Stimulated activated CD8-positive, alpha-beta memory T cell treated with anti-CD3 and anti-CD28 coated beads, Interleukin-12 subunit alpha, Interleukin-12 subunit beta, amount 100 ng/mL, for 4 hours (primary cell): ENCODE data around the gene RBM20.

Experiments used
- DNase-seq: peaks from one replicate; pipeline ENCODE4 v3.0.0-alpha.2; 2020; ENCODE audit warnings: low read depth

The RBM20 gene

GRCh38 chr10:110834629-110835301 is 190.6 kb downstream of the RBM20 start:
- DNase-seq: no peak

GRCh38 chr10:110835841-110836240 is 191.7 kb downstream of the RBM20 start:
- no peak for DNase-seq

GRCh38 chr10:110836706-110837105 is 192.6 kb downstream of the RBM20 start:
- no peak for DNase-seq

GRCh38 chr10:110837418-110838171 is 193.5 kb downstream of the RBM20 start:
- DNase-seq: no peak

GRCh38 chr10:110840225-110840922 is 196.2 kb downstream of the RBM20 start:
- DNase-seq: no peak

GRCh38 chr10:110840923-110841428 is 196.8 kb downstream of the RBM20 start:
- no peak for DNase-seq

- DNase-seq: no peak
Observed at GRCh38 chr10:110841767-110842267, 197.7 kb downstream of the RBM20 start.

GRCh38 chr10:110842326-110842904 is 198.3 kb downstream of the RBM20 start:
- DNase-seq: no peak

- no peak for DNase-seq
Observed at GRCh38 chr10:110843031-110843430, 198.9 kb downstream of the RBM20 start.

GRCh38 chr10:110843796-110844616 is 199.9 kb downstream of the RBM20 start:
- no peak for DNase-seq

- DNase-seq: no peak
Observed at GRCh38 chr10:110844617-110844881, 200.4 kb downstream of the RBM20 start.

- DNase-seq: no peak
Observed at GRCh38 chr10:110845192-110845755, 201.1 kb downstream of the RBM20 start.

- no peak for DNase-seq
Observed at GRCh38 chr10:110845756-110846620, 201.9 kb downstream of the RBM20 start.

GRCh38 chr10:110847374-110847773 is 203.2 kb downstream of the RBM20 start:
- no peak for DNase-seq

GRCh38 chr10:110848106-110848505 is 204.0 kb downstream of the RBM20 start:
- DNase-seq: no peak

GRCh38 chr10:110850099-110850498 is 206.0 kb downstream of the RBM20 start:
- no peak for DNase-seq

GRCh38 chr10:110851020-110851612 is 207.0 kb downstream of the RBM20 start:
- no peak for DNase-seq

GRCh38 chr10:110852255-110852896 is 208.2 kb downstream of the RBM20 start:
- no peak for DNase-seq

GRCh38 chr10:110852947-110853346 is 208.8 kb downstream of the RBM20 start:
- DNase-seq: no peak
